KMS-11 (cell line): ENCODE results near the gene COMP.

Experiments
- H2AFZ ChIP-seq: fragments of 200-600 bp; sonication (generic); 2 replicates; pipeline ENCODE4 v1.6.1; 2016; ENCODE audit warnings: antibody characterized with exemption, mixed run types, low read depth
- H3K27ac ChIP-seq: fragments of 200-600 bp; sonication (generic); 2 replicates; pipeline ENCODE4 v1.6.1; 2016; ENCODE audit warnings: mild to moderate bottlenecking, mixed run types
- H3K27me3 ChIP-seq: fragments of 200-600 bp; sonication (generic); 2 replicates; pipeline ENCODE4 v1.6.1; 2017; ENCODE audit warnings: mild to moderate bottlenecking, low read depth, mixed run types, moderate library complexity; ENCODE audit not compliant: insufficient read depth
- H3K36me3 ChIP-seq: fragments of 200-600 bp; sonication (generic); 2 replicates; pipeline ENCODE4 v1.6.1; 2017; ENCODE audit warnings: mild to moderate bottlenecking, mixed run types; ENCODE audit not compliant: insufficient read depth
- H3K4me1 ChIP-seq: fragments of 200-600 bp; sonication (generic); 2 replicates; pipeline ENCODE4 v1.6.1; 2016; ENCODE audit warnings: mild to moderate bottlenecking, low read depth, mixed run types; ENCODE audit not compliant: poor library complexity, severe bottlenecking
- H3K4me2 ChIP-seq: fragments of 200-600 bp; sonication (generic); 2 replicates; pipeline ENCODE4 v1.7.0; 2016; ENCODE audit warnings: mild to moderate bottlenecking, mixed run types
- H3K4me3 ChIP-seq: fragments of 200-600 bp; sonication (generic); IDR thresholded peaks from 2 replicates; pipeline ENCODE4 v1.6.1; 2017; ENCODE audit warnings: low read depth, low read length, mixed read lengths; ENCODE audit not compliant: insufficient read depth
- H3K79me2 ChIP-seq: fragments of 200-600 bp; sonication (generic); 2 replicates; pipeline ENCODE4 v1.6.1; 2016; ENCODE audit warnings: low read depth, mixed run types; ENCODE audit not compliant: insufficient read depth
- H3K9ac ChIP-seq: fragments of 200-600 bp; sonication (generic); 2 replicates; pipeline ENCODE4 v1.6.1; 2016; ENCODE audit warnings: mild to moderate bottlenecking, mixed run types
- H4K20me1 ChIP-seq: fragments of 200-600 bp; sonication (generic); 2 replicates; pipeline ENCODE4 v1.6.1; 2016; ENCODE audit warnings: mild to moderate bottlenecking, mixed run types; ENCODE audit not compliant: insufficient read depth
- TF ChIP-seq, protein P1 (sequence below): fragments of 200-600 bp; sonication (generic); conservative IDR thresholded peaks from 2 replicates; pipeline ENCODE4 v1.6.1; 2017; ENCODE audit warnings: low read depth, mild to moderate bottlenecking, antibody characterized with exemption, low read length, moderate library complexity, mixed read lengths

The COMP gene

DNA sequence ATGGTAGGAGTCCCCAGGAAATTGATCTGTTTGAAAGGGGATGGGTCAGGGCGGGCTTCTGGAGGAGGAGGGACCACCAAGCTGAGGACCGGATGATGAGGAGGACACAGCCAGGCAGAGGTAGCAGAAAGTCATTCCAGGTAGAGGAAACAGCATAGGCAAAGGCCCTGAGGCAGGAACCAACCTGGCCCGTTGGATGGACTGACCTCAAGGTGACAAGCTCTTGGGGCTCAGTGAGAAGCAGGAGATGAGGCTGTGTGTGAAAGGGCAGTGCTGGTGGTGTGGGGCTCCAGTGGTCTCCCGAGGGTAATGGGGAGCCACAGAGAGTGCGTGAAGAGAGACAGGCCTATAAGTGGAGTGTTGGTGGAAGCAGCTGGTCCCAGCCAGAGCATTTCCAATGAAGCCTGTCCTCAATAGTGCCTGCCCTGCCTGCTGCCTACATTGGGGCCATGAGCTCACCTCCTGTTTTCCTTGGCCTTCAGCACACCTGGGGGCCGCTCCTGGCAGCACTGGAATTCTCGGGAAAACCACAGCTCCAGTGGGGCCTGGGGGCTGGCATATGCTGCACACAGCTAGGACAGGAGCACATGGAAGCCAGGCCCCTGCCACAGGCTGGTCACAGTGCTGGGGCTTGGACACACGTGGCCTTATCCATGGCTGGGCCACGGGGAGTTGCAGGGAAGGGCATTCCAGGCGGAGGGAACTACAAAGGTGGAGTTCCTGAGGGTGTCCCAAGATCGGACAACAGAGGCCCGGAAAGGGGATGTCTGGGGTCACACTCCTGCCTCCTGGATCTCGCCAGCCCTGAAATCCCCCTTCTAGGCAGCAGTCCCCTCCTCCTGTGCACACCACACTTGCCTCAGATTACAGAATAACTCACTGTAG lies 2.3 kb upstream of the COMP start:
- Histone ChIP-seq H2AFZ (no peak overlapping the region), H3K4me3 (no peak overlapping the region), H3K27ac (no peak overlapping the region), H3K4me1 (no peaks in the 10 kb centered on the region), H3K79me2 (no peaks in the 10 kb centered on the region), H3K27me3 (peaks cover 55% of the 10 kb centered on the region), H3K9ac (no peak overlapping the region), H3K36me3 (no peaks in the 10 kb centered on the region), H3K4me2 (no peak overlapping the region), H4K20me1 (no peaks in the 10 kb centered on the region)
- TF ChIP-seq, protein P1, sequence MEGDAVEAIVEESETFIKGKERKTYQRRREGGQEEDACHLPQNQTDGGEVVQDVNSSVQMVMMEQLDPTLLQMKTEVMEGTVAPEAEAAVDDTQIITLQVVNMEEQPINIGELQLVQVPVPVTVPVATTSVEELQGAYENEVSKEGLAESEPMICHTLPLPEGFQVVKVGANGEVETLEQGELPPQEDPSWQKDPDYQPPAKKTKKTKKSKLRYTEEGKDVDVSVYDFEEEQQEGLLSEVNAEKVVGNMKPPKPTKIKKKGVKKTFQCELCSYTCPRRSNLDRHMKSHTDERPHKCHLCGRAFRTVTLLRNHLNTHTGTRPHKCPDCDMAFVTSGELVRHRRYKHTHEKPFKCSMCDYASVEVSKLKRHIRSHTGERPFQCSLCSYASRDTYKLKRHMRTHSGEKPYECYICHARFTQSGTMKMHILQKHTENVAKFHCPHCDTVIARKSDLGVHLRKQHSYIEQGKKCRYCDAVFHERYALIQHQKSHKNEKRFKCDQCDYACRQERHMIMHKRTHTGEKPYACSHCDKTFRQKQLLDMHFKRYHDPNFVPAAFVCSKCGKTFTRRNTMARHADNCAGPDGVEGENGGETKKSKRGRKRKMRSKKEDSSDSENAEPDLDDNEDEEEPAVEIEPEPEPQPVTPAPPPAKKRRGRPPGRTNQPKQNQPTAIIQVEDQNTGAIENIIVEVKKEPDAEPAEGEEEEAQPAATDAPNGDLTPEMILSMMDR: no peak

DNA sequence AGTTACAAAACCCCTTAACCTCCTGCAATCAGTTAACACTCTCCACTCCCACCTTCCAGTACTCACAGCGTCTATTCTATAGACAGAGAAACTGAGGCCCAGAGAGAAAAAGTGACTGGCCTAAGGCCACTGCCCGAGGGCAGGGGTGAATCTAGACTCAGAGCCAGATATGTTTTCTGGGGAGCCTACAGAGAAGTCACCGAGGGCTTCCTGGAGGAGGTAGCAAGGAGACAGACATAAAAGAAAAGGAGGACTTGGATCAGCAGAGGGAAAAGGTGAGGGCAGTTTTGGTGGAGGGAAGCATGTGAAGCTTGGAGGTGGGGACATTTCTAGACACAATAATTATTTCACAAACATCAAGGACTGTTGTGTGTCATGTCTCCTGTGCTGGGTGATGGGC lies 1.6 kb upstream of the COMP start:
- no peaks in the 10 kb centered on the region for H3K79me2 ChIP-seq
- H3K27ac ChIP-seq: no peak overlapping the region
- H3K36me3 ChIP-seq: no peaks in the 10 kb centered on the region
- no peak overlapping the region for H3K4me2 ChIP-seq
- no peak overlapping the region for H2AFZ ChIP-seq
- no peak overlapping the region for H3K4me3 ChIP-seq
- no peaks in the 10 kb centered on the region for H3K4me1 ChIP-seq
- TF ChIP-seq, protein P1: no peak
- H4K20me1 ChIP-seq: no peaks in the 10 kb centered on the region
- H3K27me3 ChIP-seq: peaks cover 49% of the 10 kb centered on the region
- H3K9ac ChIP-seq: no peak overlapping the region

DNA sequence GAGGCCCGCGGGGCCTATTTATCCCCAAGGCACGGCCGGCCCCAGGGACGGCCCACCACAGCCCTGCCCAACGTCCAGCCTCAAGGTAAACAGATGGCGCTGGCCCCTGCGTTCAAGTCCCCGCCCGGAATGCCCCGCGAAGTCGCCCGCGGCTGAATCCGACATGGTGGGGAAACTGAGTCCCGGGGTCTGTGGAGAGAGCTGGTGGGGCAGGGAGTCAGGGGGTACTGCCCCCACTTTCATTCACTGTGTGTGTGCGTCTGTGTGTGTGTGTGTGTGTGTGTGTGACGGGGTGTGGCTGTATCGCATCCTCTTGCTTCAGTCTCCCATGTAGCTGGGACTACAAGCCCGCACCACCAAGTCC lies 192 bp upstream of the COMP start:
- Histone ChIP-seq H4K20me1 (no peaks in the 10 kb centered on the region), H2AFZ (no peak overlapping the region), H3K79me2 (no peaks in the 10 kb centered on the region), H3K4me1 (no peaks in the 10 kb centered on the region), H3K36me3 (no peaks in the 10 kb centered on the region), H3K27me3 (peaks cover 37% of the 10 kb centered on the region), H3K4me2 (no peak overlapping the region), H3K27ac (no peak overlapping the region), H3K4me3 (no peak overlapping the region), H3K9ac (no peak overlapping the region)
- TF ChIP-seq, protein P1: no peak

DNA sequence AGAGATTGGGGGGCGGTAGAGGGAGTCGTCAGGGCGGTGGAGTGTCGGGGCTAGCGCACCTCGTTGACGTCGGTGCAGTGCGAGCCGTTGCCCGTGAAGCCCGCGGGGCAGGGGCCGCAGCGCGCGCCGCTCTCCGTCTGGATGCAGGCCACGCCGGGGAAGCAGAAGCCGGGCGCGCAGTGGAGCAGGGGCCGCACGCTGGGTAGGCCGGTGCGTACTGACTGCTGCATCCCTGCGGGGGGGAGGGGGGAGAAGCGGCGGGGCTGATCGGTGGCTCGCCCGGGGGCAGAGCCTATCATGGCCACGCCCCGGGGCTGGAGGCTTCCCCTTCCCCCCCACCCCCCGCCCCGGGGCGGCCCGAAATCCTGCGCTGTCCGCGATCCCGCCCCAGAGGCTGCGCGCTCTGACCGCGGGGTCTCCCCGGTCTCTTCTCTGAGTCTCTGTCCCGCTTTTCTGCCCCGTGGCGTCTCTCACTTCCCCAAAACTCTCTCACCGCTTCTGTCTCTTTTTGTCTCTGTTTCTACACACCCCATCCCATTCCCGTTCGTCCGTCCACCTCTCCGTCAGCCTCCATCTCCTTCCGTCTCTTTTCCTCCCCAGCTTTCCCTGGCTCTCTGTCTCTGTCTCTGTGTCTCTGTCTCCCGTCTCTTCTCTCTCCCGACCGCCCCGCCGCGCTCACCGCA lies 1.1 kb downstream of the COMP start:
- H3K27ac ChIP-seq: no peak overlapping the region
- no peaks in the 10 kb centered on the region for H4K20me1 ChIP-seq
- no peak overlapping the region for H2AFZ ChIP-seq
- H3K4me3 ChIP-seq: no peak overlapping the region
- TF ChIP-seq, protein P1: no peak
- H3K4me1 ChIP-seq: peaks cover 4% of the 10 kb centered on the region
- no peak overlapping the region for H3K4me2 ChIP-seq
- no peaks in the 10 kb centered on the region for H3K36me3 ChIP-seq
- H3K27me3 ChIP-seq: peaks cover 31% of the 10 kb centered on the region
- no peak overlapping the region for H3K9ac ChIP-seq
- no peaks in the 10 kb centered on the region for H3K79me2 ChIP-seq
